ENCODE measurements around the gene HSD17B14.
"Not testable (repeated sequence)": the region's sequence is repeated elsewhere in the genome, so short reads cannot be mapped to it uniquely, and the experiment has no call there.

The HSD17B14 gene

DNA sequence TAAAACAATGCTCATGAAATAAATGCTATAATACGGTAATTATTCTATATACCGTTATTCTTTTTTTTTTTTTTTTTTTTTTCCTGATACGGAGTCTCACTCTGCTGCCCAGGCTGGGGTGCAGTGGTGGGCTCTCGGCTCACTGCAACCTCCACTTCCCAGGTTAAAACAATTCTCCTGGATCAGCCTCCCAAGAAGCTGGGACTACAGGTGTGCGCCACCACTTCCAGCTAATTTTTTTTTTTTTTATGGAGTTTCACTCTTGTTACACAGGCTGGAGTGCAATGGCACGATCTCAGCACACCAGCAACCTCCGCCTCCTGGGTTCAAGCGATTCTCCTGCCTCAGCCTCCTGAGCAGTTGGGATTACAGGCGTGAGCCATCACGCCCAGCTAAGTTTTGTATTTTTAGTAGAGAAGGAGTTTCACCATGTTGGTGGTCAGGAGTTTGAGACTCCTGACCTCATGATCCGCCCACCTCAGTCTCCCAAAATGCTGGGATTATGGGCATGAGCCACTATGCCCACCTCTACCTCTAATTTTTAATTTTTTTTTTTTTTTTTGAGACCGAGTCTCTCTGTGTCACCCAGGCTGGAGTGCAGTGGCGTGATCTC is 42.8 kb upstream of the HSD17B14 start:
- no peak overlapping the region for H3K27ac ChIP-seq (replicated peaks)
- no peak for DNase-seq (ENCODE audit: low read depth in 1 of 2, low spot score in 1 of 2)
- no peaks in the 10 kb centered on the region for H3K27me3 ChIP-seq (ENCODE audit: insufficient read depth, poor library complexity, severe bottlenecking)
- TF ChIP-seq, protein P1, sequence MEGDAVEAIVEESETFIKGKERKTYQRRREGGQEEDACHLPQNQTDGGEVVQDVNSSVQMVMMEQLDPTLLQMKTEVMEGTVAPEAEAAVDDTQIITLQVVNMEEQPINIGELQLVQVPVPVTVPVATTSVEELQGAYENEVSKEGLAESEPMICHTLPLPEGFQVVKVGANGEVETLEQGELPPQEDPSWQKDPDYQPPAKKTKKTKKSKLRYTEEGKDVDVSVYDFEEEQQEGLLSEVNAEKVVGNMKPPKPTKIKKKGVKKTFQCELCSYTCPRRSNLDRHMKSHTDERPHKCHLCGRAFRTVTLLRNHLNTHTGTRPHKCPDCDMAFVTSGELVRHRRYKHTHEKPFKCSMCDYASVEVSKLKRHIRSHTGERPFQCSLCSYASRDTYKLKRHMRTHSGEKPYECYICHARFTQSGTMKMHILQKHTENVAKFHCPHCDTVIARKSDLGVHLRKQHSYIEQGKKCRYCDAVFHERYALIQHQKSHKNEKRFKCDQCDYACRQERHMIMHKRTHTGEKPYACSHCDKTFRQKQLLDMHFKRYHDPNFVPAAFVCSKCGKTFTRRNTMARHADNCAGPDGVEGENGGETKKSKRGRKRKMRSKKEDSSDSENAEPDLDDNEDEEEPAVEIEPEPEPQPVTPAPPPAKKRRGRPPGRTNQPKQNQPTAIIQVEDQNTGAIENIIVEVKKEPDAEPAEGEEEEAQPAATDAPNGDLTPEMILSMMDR (IDR thresholded peaks at IDR 0.05; ENCODE audit: insufficient read depth, low read length) = no peak
- TF ChIP-seq GABPA (IDR thresholded peaks at IDR 0.05; ENCODE audit: low read depth) (no peak), SPI1 (IDR thresholded peaks at IDR 0.05; ENCODE audit: borderline replicate concordance, low read depth) (no peak), POLR2AphosphoS5 (IDR thresholded peaks at IDR 0.05; ENCODE audit: low read depth) (no peak)
- TF ChIP-seq, protein P2, sequence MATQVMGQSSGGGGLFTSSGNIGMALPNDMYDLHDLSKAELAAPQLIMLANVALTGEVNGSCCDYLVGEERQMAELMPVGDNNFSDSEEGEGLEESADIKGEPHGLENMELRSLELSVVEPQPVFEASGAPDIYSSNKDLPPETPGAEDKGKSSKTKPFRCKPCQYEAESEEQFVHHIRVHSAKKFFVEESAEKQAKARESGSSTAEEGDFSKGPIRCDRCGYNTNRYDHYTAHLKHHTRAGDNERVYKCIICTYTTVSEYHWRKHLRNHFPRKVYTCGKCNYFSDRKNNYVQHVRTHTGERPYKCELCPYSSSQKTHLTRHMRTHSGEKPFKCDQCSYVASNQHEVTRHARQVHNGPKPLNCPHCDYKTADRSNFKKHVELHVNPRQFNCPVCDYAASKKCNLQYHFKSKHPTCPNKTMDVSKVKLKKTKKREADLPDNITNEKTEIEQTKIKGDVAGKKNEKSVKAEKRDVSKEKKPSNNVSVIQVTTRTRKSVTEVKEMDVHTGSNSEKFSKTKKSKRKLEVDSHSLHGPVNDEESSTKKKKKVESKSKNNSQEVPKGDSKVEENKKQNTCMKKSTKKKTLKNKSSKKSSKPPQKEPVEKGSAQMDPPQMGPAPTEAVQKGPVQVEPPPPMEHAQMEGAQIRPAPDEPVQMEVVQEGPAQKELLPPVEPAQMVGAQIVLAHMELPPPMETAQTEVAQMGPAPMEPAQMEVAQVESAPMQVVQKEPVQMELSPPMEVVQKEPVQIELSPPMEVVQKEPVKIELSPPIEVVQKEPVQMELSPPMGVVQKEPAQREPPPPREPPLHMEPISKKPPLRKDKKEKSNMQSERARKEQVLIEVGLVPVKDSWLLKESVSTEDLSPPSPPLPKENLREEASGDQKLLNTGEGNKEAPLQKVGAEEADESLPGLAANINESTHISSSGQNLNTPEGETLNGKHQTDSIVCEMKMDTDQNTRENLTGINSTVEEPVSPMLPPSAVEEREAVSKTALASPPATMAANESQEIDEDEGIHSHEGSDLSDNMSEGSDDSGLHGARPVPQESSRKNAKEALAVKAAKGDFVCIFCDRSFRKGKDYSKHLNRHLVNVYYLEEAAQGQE (IDR thresholded peaks at IDR 0.05; ENCODE audit: insufficient replicate concordance, low read depth) = no peak
- H3K4me3 ChIP-seq (replicated peaks; ENCODE audit: insufficient read depth, low read length) = no peak overlapping the region

DNA sequence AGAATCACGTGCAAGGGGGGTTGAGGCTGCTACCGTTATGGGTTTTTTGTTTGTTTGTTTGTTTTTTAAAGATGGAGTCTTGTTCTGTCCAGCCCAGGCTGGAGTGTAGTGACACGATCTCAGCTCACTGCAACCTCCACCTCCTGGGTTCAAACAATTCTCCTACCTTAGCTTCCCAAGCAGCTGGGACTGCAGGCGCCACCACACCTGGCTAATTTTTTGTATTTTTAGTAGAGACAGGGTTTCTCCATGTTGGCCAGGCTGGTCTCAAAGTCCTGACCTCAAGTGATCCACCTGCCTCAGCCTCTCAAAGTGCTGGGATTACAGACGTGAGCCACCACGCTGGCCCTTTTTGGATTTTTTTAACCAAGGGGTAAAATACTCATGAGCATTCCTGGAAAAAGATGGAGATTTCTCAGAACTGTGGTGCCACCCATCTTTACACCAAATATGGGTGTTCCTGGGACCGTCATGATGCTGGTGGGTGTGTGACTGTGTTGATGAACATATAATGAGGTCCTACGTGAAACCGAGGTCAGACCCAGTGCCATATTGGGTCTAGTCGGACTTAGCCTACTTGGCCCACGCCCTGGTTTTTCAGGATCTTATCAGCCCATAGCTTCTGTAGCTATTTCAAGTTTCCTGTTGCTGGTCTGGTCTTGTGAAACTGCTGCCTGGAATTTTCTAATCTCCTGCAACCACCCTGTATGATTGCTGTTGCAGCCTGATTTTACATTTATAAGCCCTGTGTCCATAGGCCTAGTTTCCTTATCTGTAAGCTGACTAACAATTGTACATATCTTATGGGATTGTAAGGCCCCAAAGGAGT is 42.1 kb upstream of the HSD17B14 start:
- no peak for DNase-seq (ENCODE audit: low read depth in 1 of 2, low spot score in 1 of 2)
- TF ChIP-seq SPI1 (IDR thresholded peaks at IDR 0.05; ENCODE audit: borderline replicate concordance, low read depth) (no peak), POLR2AphosphoS5 (IDR thresholded peaks at IDR 0.05; ENCODE audit: low read depth) (no peak), GABPA (IDR thresholded peaks at IDR 0.05; ENCODE audit: low read depth) (no peak)
- TF ChIP-seq, protein P1 (IDR thresholded peaks at IDR 0.05; ENCODE audit: insufficient read depth, low read length) = no peak
- TF ChIP-seq, protein P2 (IDR thresholded peaks at IDR 0.05; ENCODE audit: insufficient replicate concordance, low read depth) = no peak
- H3K27ac ChIP-seq (replicated peaks) = no peak overlapping the region
- H3K27me3 ChIP-seq (ENCODE audit: insufficient read depth, poor library complexity, severe bottlenecking) = no peaks in the 10 kb centered on the region
- H3K4me3 ChIP-seq (replicated peaks; ENCODE audit: insufficient read depth, low read length) = no peak overlapping the region

DNA sequence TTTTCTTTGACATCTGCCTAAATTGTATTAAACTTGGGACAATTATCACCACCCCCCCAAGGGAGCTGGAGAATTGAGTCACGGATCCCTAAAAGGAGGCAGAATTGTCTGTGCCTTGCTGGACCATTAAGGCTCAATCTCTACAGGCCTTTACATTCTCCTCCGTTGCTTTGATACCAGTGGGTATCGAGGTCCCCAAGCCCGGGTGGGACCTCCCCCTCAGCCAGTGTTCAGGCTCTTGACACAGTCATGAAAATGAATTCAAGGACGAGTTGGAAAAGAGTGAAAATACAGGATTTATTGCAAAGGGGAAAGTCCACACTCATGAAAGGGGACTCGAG is 41.5 kb upstream of the HSD17B14 start:
- TF ChIP-seq GABPA (IDR thresholded peaks at IDR 0.05; ENCODE audit: low read depth) = no peak
- no peak for TF ChIP-seq SPI1 (IDR thresholded peaks at IDR 0.05; ENCODE audit: borderline replicate concordance, low read depth)
- TF ChIP-seq, protein P2 (IDR thresholded peaks at IDR 0.05; ENCODE audit: insufficient replicate concordance, low read depth) = no peak
- TF ChIP-seq, protein P1 (IDR thresholded peaks at IDR 0.05; ENCODE audit: insufficient read depth, low read length) = no peak
- TF ChIP-seq POLR2AphosphoS5 (IDR thresholded peaks at IDR 0.05; ENCODE audit: low read depth) = no peak
- Histone ChIP-seq H3K27ac (replicated peaks) (no peak overlapping the region), H3K4me3 (replicated peaks; ENCODE audit: insufficient read depth, low read length) (no peak overlapping the region), H3K27me3 (ENCODE audit: insufficient read depth, poor library complexity, severe bottlenecking) (no peaks in the 10 kb centered on the region)
- no peak for DNase-seq (ENCODE audit: low read depth in 1 of 2, low spot score in 1 of 2)

DNA sequence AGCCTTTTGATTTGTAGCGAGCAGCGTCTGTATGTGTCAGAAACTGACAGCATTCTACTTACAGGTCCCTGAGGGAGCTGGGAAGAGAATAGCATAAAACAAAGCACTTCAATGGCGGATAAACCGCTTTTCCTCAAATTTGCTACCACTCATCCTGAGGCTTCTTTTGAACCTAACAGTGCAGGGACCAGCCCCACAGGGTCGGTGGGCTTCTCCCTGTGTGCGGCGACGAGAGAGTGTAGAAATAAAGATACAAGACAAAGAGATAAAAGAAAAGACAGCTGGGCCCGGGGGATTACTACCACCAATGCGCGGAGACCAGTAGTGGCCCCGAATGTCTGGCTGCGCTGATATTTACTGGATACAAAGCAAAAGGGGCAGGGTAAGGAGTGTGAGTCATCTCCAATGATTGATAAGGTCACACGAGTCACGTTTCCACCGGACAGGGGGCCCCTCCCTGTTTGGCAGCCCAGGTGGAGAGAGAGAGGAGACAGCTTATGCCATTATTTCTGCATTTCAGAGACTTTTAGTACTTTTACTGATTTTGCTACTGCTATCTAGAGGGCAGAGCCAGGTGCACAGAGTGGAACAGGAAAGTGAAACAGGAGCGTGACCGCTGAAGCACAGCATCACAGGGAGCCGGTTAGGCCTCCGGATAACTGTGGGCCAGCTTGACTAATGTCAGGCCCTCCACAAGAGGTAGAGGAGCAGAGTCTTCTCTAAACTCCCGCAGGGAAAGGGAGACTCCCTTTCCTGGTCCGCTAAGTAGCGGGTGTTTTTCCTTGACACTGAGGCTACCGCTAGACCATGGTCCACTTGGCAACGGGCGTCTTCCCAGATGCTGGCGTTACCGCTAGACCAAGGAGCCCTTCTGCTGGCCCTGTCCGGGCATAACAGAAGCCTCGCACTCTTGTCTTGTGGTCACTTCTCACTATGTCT is 40.0 kb upstream of the HSD17B14 start:
- not testable (repeated sequence) for H3K27me3 ChIP-seq (ENCODE audit: insufficient read depth, poor library complexity, severe bottlenecking); DNase-seq (ENCODE audit: low read depth in 1 of 2, low spot score in 1 of 2)
- Histone ChIP-seq H3K4me3 (replicated peaks; ENCODE audit: insufficient read depth, low read length) (peak overlapping the region; percentile 84), H3K27ac (replicated peaks) (peak overlapping the region; percentile 98)

Measured in HL-60 (cell line).